ENCODE measurements around the gene THRSP.
"Not testable (repeated sequence)": the region's sequence is repeated elsewhere in the genome, so short reads cannot be mapped to it uniquely, and the experiment has no call there.

Gene THRSP, protein sequence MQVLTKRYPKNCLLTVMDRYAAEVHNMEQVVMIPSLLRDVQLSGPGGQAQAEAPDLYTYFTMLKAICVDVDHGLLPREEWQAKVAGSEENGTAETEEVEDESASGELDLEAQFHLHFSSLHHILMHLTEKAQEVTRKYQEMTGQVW

DNA sequence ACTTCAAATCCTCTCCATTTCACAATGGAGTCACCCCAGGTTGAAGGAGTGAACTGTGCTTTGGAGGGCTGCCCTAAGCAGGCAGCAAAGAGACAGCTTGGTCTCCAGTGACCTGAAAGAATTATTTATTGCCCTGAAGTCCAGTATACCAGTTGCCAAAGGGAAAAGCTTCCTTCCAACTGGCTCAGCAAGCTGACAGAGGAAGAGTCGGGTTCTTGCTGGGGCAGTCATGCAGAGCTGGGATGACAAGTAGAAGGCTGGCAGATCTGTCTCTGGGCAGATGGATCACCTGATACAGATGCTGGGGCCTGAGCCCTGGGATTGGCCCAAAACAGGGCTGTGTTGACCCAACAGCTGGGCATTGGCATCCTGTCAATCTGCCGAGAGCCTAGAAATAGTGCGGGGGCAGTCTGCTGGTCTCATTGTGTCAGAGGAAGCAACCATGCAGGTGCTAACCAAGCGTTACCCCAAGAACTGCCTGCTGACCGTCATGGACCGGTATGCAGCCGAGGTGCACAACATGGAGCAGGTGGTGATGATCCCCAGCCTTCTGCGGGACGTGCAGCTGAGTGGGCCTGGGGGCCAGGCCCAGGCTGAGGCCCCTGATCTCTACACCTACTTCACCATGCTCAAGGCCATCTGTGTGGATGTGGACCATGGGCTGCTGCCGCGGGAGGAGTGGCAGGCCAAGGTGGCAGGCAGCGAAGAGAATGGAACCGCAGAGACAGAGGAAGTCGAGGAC, at the start of gene THRSP:
THRSP (plus strand) TSS at position 422 of the 742 bp plus-strand sequence; CDS start at position 443, 21 bp downstream.
- DNase-seq (ENCODE audit: low read depth in 2 of 2): no peak

DNA sequence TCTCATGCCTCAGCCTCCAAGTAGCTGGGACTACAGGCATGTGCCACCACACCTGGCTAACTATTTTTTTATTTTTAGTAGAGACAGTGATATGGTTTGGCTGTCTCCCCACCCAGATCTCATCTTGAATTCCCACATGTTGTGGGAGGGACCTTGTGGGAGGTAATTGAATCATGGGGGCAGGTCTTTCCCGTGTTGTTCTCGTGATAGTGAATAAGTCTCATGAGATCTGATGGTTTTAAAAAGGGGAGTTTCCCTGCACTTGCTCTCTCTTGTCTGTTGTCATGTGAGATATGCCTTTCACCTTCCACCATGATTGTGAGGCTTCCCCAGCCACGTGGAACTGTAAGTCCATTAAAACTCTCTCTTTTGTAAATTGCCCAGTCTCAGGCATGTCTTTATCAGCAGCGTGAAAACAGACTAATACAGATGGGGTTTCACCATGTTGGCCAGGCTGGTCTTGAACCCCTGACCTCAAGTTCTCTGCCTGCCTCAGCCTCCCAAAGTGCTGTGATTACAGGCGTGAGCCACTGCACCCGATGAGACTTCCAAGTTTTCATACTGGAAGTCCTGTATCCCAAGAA, 48.6 kb upstream of the THRSP start:
- DNase-seq (ENCODE audit: low read depth in 2 of 2): not testable (repeated sequence)

DNA sequence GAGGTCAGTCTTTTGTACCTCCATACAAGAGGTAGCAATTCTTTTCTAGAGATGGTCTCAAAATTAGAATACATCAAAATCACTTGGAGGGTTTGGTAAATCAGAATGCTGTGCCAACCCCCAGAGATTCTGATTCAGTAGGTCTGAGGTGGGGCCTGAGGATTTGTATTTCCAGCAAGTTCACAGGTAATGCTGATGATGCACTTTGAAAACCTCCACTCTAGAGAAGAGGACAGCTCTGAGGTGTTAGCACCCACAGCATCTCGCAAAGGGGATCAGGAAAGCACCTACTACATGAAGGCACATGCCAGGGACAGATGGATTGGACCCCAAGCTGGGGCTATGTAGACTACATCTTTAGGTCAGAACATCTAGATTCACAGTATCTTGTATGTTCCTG, 47.8 kb upstream of the THRSP start:
- DNase-seq (ENCODE audit: low read depth in 2 of 2): no peak

DNA sequence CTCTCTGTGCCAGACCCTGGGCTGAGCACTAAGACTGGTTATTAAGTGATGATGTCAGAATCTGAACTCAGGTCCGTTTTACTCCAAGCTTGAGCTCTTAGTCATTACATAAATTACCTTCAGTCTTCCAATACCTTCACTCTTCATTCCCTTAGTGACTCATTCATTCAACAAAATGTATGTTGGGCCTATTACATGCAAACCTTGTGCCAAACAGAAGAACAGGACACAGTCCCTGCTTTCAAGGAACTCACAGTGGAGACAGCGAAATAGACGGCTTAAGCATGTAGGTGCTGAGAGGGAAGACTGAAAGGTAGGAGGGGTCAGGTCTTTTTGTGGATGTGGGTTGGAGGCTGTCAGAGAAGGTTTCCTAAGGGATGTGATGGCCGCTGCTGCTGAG, 43.9 kb upstream of the THRSP start:
- DNase-seq (ENCODE audit: low read depth in 2 of 2): no peak

DNA sequence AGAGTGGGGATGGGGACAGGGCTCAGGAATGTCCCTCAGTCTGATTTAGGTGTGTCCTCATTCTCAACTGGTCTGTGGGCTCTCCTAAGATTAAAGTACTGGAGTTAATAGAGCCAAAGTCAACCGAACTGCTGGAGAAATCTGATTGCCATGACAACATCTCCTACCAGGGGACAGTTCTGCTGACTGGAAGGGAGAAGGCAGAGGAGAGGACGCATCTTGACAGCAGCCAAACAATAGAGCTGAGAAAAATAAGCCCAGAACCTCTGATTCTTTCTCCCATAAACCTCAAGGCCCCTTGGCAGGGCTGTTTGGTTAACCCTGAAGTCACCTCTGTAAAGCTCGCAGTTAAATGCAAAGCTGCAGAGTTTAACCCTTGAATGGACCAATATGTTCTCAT, 43.4 kb upstream of the THRSP start:
- no peak for DNase-seq (ENCODE audit: low read depth in 2 of 2)

DNA sequence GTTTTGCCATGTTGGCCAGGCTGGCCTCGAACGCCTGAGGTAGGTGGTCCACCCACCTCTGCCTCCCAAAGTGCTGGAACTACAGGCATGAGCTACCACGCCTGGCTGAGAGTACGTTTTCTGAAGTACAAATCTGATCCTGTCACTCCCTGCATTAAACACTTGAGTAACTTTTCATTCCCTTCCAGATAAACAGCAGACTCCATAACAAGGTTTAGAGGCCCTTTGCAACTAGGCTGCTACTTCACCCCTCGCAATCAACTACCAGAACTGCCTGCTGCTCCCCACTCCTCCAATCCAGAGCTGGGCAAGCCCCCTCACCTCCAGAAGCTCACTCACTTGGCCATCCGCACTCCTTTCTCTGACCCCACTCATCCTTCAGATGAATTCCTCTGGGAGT, 42.0 kb upstream of the THRSP start:
- DNase-seq (ENCODE audit: low read depth in 2 of 2): no peak

DNA sequence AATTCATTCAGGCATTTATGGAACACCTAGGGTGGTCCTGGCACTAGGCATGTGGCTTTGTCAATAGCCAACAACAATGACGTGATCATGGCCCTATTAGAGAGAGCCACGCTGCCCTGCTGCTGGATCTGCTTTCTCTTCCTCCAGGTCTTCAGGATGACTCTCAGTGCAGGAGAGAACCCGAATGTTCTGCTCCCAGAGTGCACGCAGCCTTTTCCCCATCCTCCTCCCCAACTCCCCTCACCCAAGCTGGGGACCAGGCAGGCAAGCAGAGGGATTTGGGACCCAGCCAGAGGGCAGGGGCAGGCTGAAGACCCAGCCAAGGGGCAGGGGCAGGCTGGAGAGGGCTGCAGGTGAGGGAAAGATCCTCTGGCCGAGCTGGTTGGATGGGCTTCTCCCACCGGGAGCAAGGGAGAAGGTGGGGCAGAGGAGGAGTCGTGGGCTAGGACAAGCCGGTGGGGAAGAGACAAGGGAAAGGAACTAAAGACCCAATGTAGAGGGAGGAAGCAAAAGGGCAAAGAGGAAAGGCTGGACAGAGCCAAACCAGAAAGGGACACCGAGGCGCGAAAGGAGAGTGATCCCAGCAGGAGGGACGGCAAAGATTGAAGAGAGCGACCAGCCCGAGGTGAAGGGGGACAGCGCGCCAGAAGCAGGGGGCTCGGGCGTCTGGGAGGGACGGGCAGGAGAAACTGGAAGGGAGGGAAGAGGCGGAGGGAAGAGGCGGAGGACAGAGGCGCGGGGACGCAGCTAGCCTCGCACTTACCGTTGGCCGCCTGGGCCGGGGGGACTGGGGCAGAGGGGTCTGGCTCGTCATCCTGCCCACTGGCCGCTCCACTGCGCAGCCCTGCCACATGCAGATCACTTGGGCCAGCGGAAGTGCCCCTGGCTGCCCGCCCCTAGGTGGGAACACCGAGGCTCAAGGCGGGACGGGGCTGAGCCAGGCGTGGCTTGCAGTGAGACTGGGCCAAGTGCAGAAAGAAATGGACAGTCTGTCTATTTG, 41.0 kb upstream of the THRSP start, which contains the start of gene KCTD14:
KCTD14 (minus strand) TSS at position 880 of the 1,000 bp plus-strand sequence; CDS start at position 853, 27 bp downstream.
- no peak for DNase-seq (ENCODE audit: low read depth in 2 of 2)

DNA sequence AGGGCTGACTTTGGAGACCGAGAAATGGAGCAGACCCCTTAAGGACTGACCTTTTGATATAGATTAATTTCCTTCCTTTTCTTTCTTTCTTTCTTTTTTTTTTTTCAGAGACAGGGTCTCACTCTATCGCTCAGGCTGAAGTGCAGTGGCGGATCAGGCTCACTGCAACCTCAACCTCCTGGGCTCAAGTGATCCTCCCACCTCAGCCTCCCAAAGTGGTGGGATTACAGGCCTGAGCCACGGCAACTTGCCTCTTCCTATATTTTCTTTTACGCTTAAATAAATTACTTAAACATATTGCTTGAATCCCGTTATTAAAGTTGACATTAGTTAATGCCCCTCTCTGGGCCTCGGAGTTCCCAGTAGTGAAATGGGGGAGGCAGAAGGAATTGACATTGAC, 40.2 kb upstream of the THRSP start:
- no peak for DNase-seq (ENCODE audit: low read depth in 2 of 2)

DNA sequence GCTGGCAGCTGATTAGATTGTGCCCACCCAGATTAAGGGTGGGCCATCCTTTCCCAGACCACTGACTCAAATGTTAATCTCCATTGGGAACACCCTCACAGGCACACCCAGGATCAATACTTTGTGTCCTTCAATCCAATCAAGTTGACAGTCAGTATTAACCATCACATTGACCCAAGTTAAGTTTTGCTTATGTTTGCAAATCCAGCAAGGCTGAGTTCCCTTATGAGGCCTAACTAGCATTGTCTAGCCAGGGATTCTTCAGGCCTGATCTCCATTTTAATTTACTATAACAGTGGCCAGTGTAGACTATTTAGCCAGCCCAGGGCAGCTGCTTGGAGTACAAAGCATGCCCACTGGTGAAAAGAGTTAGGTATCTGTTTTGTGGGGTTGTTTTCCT, 38.3 kb upstream of the THRSP start:
- no peak for DNase-seq (ENCODE audit: low read depth in 2 of 2)

DNA sequence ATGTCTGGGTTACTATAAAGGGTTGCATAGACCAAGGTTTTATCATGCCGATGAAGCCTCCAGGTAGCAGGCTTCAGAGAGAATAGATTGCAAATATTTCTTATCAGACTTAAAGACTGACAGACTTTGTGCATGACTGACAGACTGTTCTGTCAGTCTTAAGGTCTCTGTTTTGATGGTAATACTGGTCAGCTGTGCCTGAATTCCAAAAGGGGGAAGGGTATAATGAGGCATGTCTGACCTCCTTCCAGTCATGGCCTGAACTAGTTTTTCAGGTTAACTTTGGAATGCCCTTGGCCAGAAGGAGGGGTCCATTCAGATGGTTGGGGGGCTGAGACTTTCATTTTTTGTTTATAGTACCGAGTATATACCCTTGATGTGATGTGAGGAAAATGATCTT, 35.9 kb upstream of the THRSP start:
- no peak for DNase-seq (ENCODE audit: low read depth in 2 of 2)

DNA sequence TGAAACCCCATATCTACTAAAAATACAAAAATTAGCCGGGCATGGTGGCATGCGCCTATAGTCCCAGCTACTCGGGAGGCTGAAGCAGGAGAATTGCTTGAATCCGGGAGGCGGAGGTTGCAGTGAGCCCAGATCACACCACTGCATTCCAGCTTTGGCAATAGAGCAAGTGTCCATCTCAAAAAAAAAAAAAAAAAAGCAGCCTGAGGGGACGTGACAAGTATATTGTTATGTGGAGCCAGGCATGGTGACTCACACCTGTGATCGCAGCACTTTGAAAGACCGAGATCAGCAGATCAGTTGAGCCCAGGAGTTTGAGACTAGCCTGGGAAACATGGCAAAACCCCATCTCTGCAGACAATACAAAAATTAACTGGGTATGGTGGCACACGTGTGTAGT, 35.2 kb upstream of the THRSP start:
- not testable (repeated sequence) for DNase-seq (ENCODE audit: low read depth in 2 of 2)

DNA sequence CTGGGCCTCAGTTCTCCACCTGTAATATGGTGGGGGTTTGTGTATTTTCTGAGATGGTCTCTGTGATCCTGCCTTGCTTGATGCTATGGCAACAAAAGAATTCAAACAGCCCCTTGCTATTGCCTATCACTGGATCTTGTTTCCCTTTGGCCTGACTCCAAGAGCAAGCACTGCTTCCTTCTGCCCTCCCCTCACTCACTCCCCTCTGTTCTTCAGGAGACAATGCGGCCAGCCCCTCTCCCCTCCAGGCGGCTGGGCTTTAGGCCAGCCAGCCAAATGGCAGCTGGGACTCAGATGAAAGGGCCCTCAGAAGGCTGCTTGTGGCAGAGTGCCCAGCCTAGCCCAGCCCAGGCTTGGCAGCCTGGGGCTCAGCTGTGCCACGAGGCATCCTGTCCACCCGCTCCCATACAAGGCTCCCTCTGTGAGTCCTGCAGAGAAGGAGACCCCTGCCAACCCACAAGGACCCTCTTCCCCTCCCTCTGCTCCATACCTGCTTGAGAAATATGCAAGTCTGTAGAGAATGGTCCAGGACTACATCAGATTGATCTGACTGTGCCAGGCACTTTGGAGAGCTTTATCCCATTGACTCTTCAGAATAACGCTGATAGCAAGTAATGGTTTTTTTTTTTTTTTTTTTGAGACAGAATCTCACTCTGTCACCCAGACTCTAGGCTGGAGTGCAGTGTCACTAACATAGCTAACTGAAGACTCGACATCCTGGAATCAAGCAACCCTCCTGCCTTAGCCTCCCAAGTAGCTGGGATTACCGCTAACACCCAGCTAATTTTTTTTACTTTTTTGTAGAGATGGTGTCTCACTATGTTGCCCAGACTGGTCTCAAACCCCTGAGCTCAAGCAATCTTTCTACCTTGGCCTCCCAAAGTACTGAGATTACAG, 33.0 kb upstream of the THRSP start:
- DNase-seq (ENCODE audit: low read depth in 2 of 2): no peak

DNA sequence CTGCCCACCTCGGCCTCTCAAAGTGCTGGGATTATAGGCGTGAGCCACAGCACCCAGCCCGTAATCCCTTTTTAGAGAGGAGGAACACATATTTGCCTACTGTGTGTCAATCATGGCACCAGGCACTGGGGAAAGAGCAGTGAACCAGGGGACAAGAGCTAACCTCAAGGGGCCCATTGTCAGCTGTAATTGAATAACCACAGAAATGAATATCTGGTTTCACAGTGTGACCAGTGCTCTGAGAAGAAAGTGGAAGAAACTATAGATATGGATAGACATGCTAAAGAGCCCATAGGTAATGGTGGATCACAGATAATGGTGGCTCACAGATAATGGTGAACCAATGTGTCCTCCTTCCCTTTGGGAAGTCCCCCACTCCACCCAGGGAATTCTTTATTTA, 32.0 kb upstream of the THRSP start:
- no peak for DNase-seq (ENCODE audit: low read depth in 2 of 2)

DNA sequence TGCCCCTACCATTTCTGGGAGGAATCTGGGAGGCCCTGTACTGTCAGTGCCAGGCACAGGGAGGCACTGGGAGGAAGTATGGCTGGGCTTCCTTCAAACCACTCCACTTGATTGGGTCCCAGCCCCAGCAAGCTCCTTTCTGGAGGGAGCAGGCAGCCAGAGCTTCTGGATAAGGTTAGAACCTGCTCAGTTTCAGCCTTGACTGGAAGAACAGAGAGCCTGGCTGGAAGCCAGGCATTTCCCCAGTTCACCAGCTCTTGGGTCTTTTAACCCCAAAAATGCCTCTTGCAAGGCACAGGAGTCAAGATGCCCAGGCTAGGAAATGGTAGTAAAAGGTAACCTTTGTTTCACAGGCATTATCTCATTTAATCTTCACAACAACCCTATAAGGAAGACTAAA, 31.6 kb upstream of the THRSP start:
- DNase-seq (ENCODE audit: low read depth in 2 of 2): no peak

DNA sequence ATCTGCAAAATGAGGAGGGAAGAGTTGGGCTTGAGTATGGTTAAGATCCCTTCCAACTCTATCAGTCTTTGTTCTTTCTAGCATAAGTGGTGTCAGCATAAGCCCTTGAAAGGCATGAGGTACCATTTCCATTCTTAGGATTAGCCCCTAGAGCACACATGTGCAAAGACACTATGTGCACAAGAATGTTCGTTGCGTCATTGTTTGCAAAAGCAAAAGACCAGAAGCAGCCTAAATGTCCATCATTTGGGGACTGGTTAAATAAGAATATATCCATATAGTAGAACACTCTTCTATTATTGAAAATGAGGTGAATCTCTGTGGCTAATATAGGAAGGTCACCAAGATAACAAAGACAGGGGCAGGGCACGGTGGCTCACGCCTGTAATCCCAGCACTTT, 30.6 kb upstream of the THRSP start:
- no peak for DNase-seq (ENCODE audit: low read depth in 2 of 2)

DNA sequence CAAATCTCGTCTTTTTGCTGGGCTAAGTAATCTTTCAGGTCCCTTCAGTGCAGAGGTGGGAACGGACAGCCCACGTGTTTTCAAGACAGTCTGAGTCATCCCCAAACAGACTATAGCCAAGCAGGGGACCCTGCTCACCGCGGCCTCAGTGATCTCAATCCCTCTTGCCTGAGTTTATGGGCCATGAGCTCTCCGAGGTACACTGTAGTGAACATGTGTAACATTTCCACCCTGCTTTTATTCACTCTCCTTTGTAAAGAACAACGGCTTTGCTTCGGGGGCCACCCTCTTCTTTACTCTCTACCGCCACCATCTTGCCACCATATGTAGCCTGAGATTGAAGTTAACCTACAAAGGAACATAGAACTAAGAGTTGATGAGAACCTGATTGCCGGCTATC, 29.0 kb upstream of the THRSP start:
- no peak for DNase-seq (ENCODE audit: low read depth in 2 of 2)

DNA sequence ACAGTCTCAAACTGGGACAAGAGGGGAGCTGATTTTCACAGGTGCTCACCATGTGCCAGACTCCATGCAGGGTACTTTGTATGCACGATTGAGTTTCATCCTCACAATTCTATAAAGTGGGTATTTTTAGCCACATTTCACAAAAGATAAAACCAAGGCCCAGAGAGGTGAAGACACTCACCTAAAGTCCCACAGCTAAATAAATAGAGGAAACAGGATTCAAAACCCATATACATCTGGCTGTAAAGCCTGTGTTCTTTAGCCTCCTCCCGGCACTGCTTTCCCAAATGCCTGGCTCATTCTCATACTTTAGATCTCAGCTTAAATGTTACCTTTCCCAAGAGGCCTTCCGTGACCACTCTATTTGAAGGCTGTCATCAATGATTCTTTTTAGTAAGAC, 27.3 kb upstream of the THRSP start:
- no peak for DNase-seq (ENCODE audit: low read depth in 2 of 2)

DNA sequence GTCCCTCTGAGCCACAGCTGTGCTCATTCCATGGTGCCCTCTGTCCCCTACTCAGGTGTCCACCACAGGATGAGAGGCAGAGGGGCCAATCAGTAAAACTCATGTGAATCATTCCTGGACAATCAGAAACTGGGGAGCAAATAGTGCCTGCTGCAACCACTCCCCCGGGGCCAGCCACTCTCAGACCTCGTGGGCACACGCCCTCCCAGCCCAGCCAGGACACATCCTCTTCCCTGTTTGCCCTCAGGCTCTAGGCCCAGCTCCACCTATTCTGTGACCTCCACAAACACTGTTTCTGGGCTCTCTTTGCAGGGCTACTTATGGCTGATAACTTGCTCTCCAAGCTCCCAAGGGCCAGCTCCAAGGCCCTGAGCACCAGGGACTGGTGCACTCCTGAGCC, 26.6 kb upstream of the THRSP start:
- DNase-seq (ENCODE audit: low read depth in 2 of 2): no peak

DNA sequence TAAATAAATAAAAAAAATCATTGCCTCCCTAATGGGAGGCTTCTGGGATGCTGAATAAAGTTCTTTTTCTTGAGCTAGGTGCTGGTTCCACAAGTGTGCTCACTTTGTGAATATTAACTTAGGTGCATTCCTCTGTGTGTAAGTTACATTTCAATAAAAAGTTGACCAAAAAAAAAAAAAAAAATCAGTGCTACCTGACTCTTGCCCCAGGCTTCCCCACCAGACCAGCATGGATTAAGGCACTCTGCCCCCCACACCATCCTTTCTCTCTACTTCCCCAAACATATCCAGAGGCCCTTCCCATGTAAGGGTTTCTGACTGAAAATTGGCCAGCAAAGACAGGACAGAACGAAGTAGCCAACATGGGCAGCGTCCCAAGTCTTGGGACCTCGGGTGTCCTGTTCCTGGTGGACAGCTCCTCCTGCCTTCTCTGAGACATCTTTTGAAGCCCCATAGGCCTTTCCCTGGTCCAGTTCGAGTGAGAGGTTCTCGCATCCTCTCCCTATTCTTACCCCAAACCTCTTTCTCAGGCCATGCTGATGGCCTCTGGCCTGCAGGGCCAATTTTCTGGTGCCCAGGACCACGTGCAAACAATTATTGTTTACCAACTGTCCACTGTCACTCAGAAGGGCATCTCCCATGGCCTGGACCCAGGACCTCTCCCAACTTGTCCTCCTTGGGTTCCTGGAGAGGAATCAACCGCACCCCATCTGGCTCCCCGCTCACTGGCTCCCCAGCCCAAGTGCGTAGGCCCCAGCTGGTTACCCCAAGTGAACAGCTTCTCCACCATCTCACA, 25.6 kb upstream of the THRSP start:
- DNase-seq (ENCODE audit: low read depth in 2 of 2): no peak

DNA sequence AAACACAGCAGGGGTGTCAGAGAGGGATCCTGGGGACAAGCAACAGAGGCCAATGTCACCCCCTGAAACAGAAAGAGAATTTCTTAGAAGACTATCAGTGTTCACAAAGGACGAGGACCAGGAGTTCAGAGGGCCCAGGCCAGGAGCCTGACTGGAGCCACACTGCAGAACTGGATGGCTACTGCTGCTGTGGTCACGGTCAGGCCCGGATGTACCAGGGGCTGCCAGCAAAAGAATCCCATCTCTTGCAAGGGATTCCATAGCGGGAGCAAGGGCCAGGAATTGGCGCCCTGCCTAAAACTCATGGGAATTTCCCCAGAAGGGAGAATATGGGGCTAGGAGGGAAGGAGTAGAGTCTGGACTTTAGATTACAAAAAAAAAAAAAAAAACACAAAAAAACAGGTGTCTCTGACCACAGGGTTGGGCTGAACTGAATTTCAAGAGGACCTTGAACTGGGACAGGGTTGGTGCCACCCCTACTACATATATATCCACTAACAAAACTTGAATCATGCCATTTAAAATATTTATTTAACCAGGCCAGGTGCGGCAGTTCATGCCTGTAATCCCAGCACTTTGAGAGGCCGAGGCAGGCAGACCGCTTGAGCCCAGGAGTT, 24.9 kb upstream of the THRSP start:
- no peak for DNase-seq (ENCODE audit: low read depth in 2 of 2)

All from stimulated activated CD8-positive, alpha-beta memory T cell treated with anti-CD3 and anti-CD28 coated beads, Interleukin-15, amount 100 ng/mL, for 48 hours (primary cell).